ENCODE data around the gene APOA5. TPM values are rescaled to one million over a fixed set of nuclear protein-coding genes. Genes with fewer than 3 reads are reported as not detected.

APOA5 gene
- total and polyA plus RNA-seq, 2 of the 13 experiments (the other 11 are each of a cell fraction or from before 2014, with no cell fraction given), result 44.0 to 49.1 TPM

GRCh38 chr11:116791002-116791812, 472 bp downstream of the APOA5 start (continued):
- TF ChIP-seq LRRFIP1 (CRISPR knock-in tag; conservative IDR thresholded peaks at IDR 0.05), result no peak
- TF ChIP-seq MTERF4 (CRISPR knock-in tag; IDR thresholded peaks at IDR 0.05), result no peak
- TF ChIP-seq ATM (IDR thresholded peaks at IDR 0.05; ENCODE audit: borderline replicate concordance), result no peak
- peak; percentile 29; the same call in 1 of the 2 replicates for TF ChIP-seq FOXK1 (CRISPR knock-in tag; IDR thresholded peaks at IDR 0.05; ENCODE audit: borderline replicate concordance, low read depth)
- no peak for TF ChIP-seq ZNF615 (CRISPR knock-in tag; IDR thresholded peaks at IDR 0.05; ENCODE audit: borderline replicate concordance)
- TF ChIP-seq ZNF296 (CRISPR knock-in tag; conservative IDR thresholded peaks at IDR 0.05), result no peak; the same call in 1 of the 2 replicates
- TF ChIP-seq KAT2B (IDR thresholded peaks at IDR 0.05; ENCODE audit: borderline replicate concordance, low read depth, low read length), result no peak
- TF ChIP-seq PTBP1 (IDR thresholded peaks at IDR 0.05; ENCODE audit: low read depth, low read length, poor library complexity, severe bottlenecking), result no peak
- peak; percentile 61 for TF ChIP-seq HDAC1 (CRISPR knock-in tag; IDR thresholded peaks at IDR 0.05)
- TF ChIP-seq ZNF740 (CRISPR knock-in tag; IDR thresholded peaks at IDR 0.05), result peak; percentile 64; the same call in 1 of the 2 replicates
- TF ChIP-seq ZBTB3 (CRISPR knock-in tag; IDR thresholded peaks at IDR 0.05; ENCODE audit: borderline replicate concordance, low read depth), result no peak
- peak; percentile 35; the same call in 1 of the 2 replicates for TF ChIP-seq FOXA3 (CRISPR knock-in tag; IDR thresholded peaks at IDR 0.05)
- no peak for TF ChIP-seq SOX13 (IDR thresholded peaks at IDR 0.05)
- TF ChIP-seq SOX13 (CRISPR knock-in tag; conservative IDR thresholded peaks at IDR 0.05 in 1 of 2, IDR thresholded peaks at IDR 0.05 in 1 of 2), result peak in 1 of 2 experiments; percentile 49; a peak in 1 of 4 replicates
- peak; percentile 63; the same call in 1 of the 2 replicates for TF ChIP-seq ZFP90 (CRISPR knock-in tag; IDR thresholded peaks at IDR 0.05; ENCODE audit: borderline replicate concordance)
- TF ChIP-seq SETDB1 (CRISPR knock-in tag; IDR thresholded peaks at IDR 0.05; ENCODE audit: borderline replicate concordance), result no peak
- TF ChIP-seq SNAPC2 (CRISPR knock-in tag; IDR thresholded peaks at IDR 0.05), result peak; percentile 75; the same call in 1 of the 2 replicates
- TF ChIP-seq ZNF343 (CRISPR knock-in tag; IDR thresholded peaks at IDR 0.05), result no peak
- TF ChIP-seq CHD2 (IDR thresholded peaks at IDR 0.05; ENCODE audit: low read depth, low read length), result no peak
- 0 out of 2 replicates have a peak, but pooled peaks have one; percentile 4 for TF ChIP-seq ZNF546 (CRISPR knock-in tag; conservative IDR thresholded peaks at IDR 0.05)
- no peak for TF ChIP-seq PAWR (CRISPR knock-in tag; IDR thresholded peaks at IDR 0.05; ENCODE audit: borderline replicate concordance)
- no peak for TF ChIP-seq TBP (CRISPR knock-in tag; IDR thresholded peaks at IDR 0.05)
- no peak for TF ChIP-seq ZKSCAN1 (IDR thresholded peaks at IDR 0.05; ENCODE audit: low read length)
- no peak for TF ChIP-seq PBX2 (CRISPR knock-in tag; IDR thresholded peaks at IDR 0.05)
- TF ChIP-seq MED13 (CRISPR knock-in tag; IDR thresholded peaks at IDR 0.05), result peak; percentile 61; the same call in 1 of the 2 replicates
- TF ChIP-seq ZFP82 (CRISPR knock-in tag; IDR thresholded peaks at IDR 0.05; ENCODE audit: borderline replicate concordance), result no peak

All from HepG2 (cell line).